Effector CD8-positive, alpha-beta T cell (primary cell): Measurements from ENCODE around the gene FGFR2.

Experiments
- DNase-seq: peaks from one replicate; lab custom pipeline; 2025; lab: John Stamatoyannopoulos, UW

FGFR2 gene

GRCh38 chr10:121452581-121452980, 145.7 kb downstream of the FGFR2 start:
- DNase-seq, result no peak

- no peak for DNase-seq
These were observed 148.0 kb downstream of the FGFR2 start for GRCh38 chr10:121450247-121450646.

- no peak for DNase-seq
These were observed 148.7 kb downstream of the FGFR2 start for GRCh38 chr10:121449482-121449924.

- DNase-seq, result no peak
These were observed 149.3 kb downstream of the FGFR2 start for GRCh38 chr10:121448766-121449421.

- no peak for DNase-seq
These were observed 153.6 kb downstream of the FGFR2 start for GRCh38 chr10:121444520-121445165.

GRCh38 chr10:121442086-121442935, 155.9 kb downstream of the FGFR2 start:
- no peak for DNase-seq

- no peak for DNase-seq
These were observed 157.8 kb downstream of the FGFR2 start for GRCh38 chr10:121440461-121440860.

GRCh38 chr10:121438333-121438732, 159.9 kb downstream of the FGFR2 start:
- no peak for DNase-seq

GRCh38 chr10:121437596-121437995, 160.6 kb downstream of the FGFR2 start:
- DNase-seq, result no peak

GRCh38 chr10:121436630-121437341, 161.5 kb downstream of the FGFR2 start:
- DNase-seq, result no peak

- DNase-seq, result no peak
These were observed 162.0 kb downstream of the FGFR2 start for GRCh38 chr10:121436281-121436629.

GRCh38 chr10:121435099-121435875, 163.0 kb downstream of the FGFR2 start:
- no peak for DNase-seq

GRCh38 chr10:121433965-121434364, 164.3 kb downstream of the FGFR2 start:
- no peak for DNase-seq

GRCh38 chr10:121428867-121429266, 169.4 kb downstream of the FGFR2 start:
- no peak for DNase-seq
